GM13976 (cell line): ENCODE results near the gene SLC2A11.

Source experiments
- DNase-seq: peaks from one replicate; pipeline ENCODE4 v3.0.0; 2012; ENCODE audit warnings: low spot score
- CTCF ChIP-seq: IDR thresholded peaks from 2 replicates; pipeline ENCODE4 v1.5.1; 2012; ENCODE audit warnings: borderline replicate concordance, mild to moderate bottlenecking; ENCODE audit not compliant: insufficient read depth; ENCODE audit errors: extremely low read depth, missing control alignments, control extremely low read depth
- in situ Hi-C: fragments of 300-500 bp; cut with MboI; formaldehyde crosslinking; loops from one replicate; pipeline ENCODE4 v1.12.0; 2022; ENCODE audit warnings: low sequenced_read_pairs, mixed read lengths, inconsistent platforms; ENCODE audit not compliant: unreplicated experiment

SLC2A11 gene

GRCh38 chr22:23878219-23878618, 20.5 kb downstream of the SLC2A11 start:
- DNase-seq = no peak
- in situ Hi-C loops = no loop called here
- TF ChIP-seq CTCF = no peak

GRCh38 chr22:23882370-23882769, 24.7 kb downstream of the SLC2A11 start:
- TF ChIP-seq CTCF = no peak
- no peak for DNase-seq
- in situ Hi-C loops = no loop called here

GRCh38 chr22:23883658-23884057, 26.0 kb downstream of the SLC2A11 start:
- TF ChIP-seq CTCF = no peak
- no peak for DNase-seq
- in situ Hi-C loops = no loop called here

- in situ Hi-C loops = no loop called here
- DNase-seq = no peak
- no peak for TF ChIP-seq CTCF
These were observed 26.5 kb downstream of the SLC2A11 start for GRCh38 chr22:23884140-23884539.

GRCh38 chr22:23888615-23889401, 31.1 kb downstream of the SLC2A11 start:
- no peak for TF ChIP-seq CTCF
- no peak for DNase-seq
- in situ Hi-C loops = no loop called here

GRCh38 chr22:23889620-23890019, 31.9 kb downstream of the SLC2A11 start:
- no peak for DNase-seq
- TF ChIP-seq CTCF = no peak
- in situ Hi-C loops = no loop called here
